ACHN (cell line): Measurements from ENCODE around the gene CRTC3.

Source experiments
- DNase-seq: peaks from one replicate; pipeline ENCODE4 v3.0.0-alpha.2; 2015
- in situ Hi-C: cut with HindIII; loops from 2 replicates; pipeline ENCODE4 v1.10.0; 2017; ENCODE audit warnings: low sequenced_read_pairs, low pct_ligation_motif_present, low pct_unique_long_range_greater_than_20kb

CRTC3 gene

GRCh38 chr15:90557186-90558084 lies 27.7 kb downstream of the CRTC3 start:
- in situ Hi-C loops: no loop called here
- no peak for DNase-seq

- no peak for DNase-seq
Observed at GRCh38 chr15:90558171-90558573, 28.4 kb downstream of the CRTC3 start.

GRCh38 chr15:90559119-90559518 lies 29.4 kb downstream of the CRTC3 start:
- in situ Hi-C loops: no loop called here

More at GRCh38 chr15:90558171-90558573, 28.4 kb downstream of the CRTC3 start:
- in situ Hi-C loops: no loop called here

GRCh38 chr15:90560229-90560776 lies 30.6 kb downstream of the CRTC3 start:
- no peak for DNase-seq
- in situ Hi-C loops: no loop called here

More at GRCh38 chr15:90559119-90559518, 29.4 kb downstream of the CRTC3 start:
- DNase-seq: no peak

GRCh38 chr15:90561344-90562244 lies 31.9 kb downstream of the CRTC3 start:
- no peak for DNase-seq
- in situ Hi-C loops: no loop called here

- DNase-seq: no peak
- in situ Hi-C loops: no loop called here
Observed at GRCh38 chr15:90562669-90563068, 32.9 kb downstream of the CRTC3 start.

GRCh38 chr15:90563463-90563862 lies 33.7 kb downstream of the CRTC3 start:
- in situ Hi-C loops: no loop called here
- no peak for DNase-seq

- in situ Hi-C loops: no loop called here
- DNase-seq: no peak
Observed at GRCh38 chr15:90564051-90564450, 34.3 kb downstream of the CRTC3 start.

GRCh38 chr15:90564590-90564989 lies 34.9 kb downstream of the CRTC3 start:
- in situ Hi-C loops: no loop called here

GRCh38 chr15:90565866-90566265 lies 36.1 kb downstream of the CRTC3 start:
- in situ Hi-C loops: no loop called here
- no peak for DNase-seq

More at GRCh38 chr15:90564590-90564989, 34.9 kb downstream of the CRTC3 start:
- DNase-seq: no peak

- DNase-seq: no peak
- in situ Hi-C loops: no loop called here
Observed at GRCh38 chr15:90570643-90571042, 40.9 kb downstream of the CRTC3 start.

GRCh38 chr15:90571063-90571541 lies 41.4 kb downstream of the CRTC3 start:
- in situ Hi-C loops: no loop called here
- no peak for DNase-seq

- in situ Hi-C loops: no loop called here
- DNase-seq: no peak
Observed at GRCh38 chr15:90572893-90573292, 43.2 kb downstream of the CRTC3 start.

- no peak for DNase-seq
Observed at GRCh38 chr15:90576711-90577389, 47.1 kb downstream of the CRTC3 start.

GRCh38 chr15:90579213-90579612 lies 49.5 kb downstream of the CRTC3 start:
- in situ Hi-C loops: no loop called here

More at GRCh38 chr15:90576711-90577389, 47.1 kb downstream of the CRTC3 start:
- in situ Hi-C loops: no loop called here

GRCh38 chr15:90580099-90580498 lies 50.4 kb downstream of the CRTC3 start:
- no peak for DNase-seq
- in situ Hi-C loops: no loop called here

More at GRCh38 chr15:90579213-90579612, 49.5 kb downstream of the CRTC3 start:
- no peak for DNase-seq

GRCh38 chr15:90580541-90580940 lies 50.8 kb downstream of the CRTC3 start:
- in situ Hi-C loops: no loop called here
- DNase-seq: no peak

GRCh38 chr15:90580946-90581345 lies 51.2 kb downstream of the CRTC3 start:
- DNase-seq: no peak
- in situ Hi-C loops: no loop called here
